WTC11 (cell line): ENCODE results near the gene CACNA2D4.

ENCODE experiments used
- ARID4B ChIP-seq: sonication (generic); formaldehyde crosslinking; IDR thresholded peaks from 2 replicates; pipeline ENCODE4 v1.8.0; 2023; ENCODE audit warnings: missing genetic modification reagents, mild to moderate bottlenecking, borderline replicate concordance
- CTCF ChIP-seq: fragments of 200-600 bp; IDR thresholded peaks from 2 replicates; pipeline ENCODE4 v1.8.0; 2022; ENCODE audit warnings: antibody characterized with exemption
- E2F5 ChIP-seq: sonication (generic); formaldehyde crosslinking; IDR thresholded peaks from 2 replicates; pipeline ENCODE4 v1.8.1; 2022; ENCODE audit warnings: mild to moderate bottlenecking, moderate library complexity, missing genetic modification reagents
- FOXJ3 ChIP-seq: sonication (generic); formaldehyde crosslinking; IDR thresholded peaks from 2 replicates; pipeline ENCODE4 v1.9.0; 2021; ENCODE audit warnings: missing genetic modification reagents, mild to moderate bottlenecking, borderline replicate concordance
- IRF1 ChIP-seq: sonication (generic); formaldehyde crosslinking; IDR thresholded peaks from 2 replicates; pipeline ENCODE4 v1.8.0; 2023; ENCODE audit warnings: missing genetic modification reagents
- MAX ChIP-seq: sonication (generic); formaldehyde crosslinking; IDR thresholded peaks from 2 replicates; pipeline ENCODE4 v1.8.0; 2022; ENCODE audit warnings: mild to moderate bottlenecking, missing genetic modification reagents
- MYBL2 ChIP-seq: sonication (generic); formaldehyde crosslinking; IDR thresholded peaks from 2 replicates; pipeline ENCODE4 v1.8.1; 2023; ENCODE audit warnings: mild to moderate bottlenecking, moderate library complexity, missing genetic modification reagents
- TCF7 ChIP-seq: sonication (generic); formaldehyde crosslinking; IDR thresholded peaks from 2 replicates; pipeline ENCODE4 v1.8.0; 2022; ENCODE audit warnings: mild to moderate bottlenecking, low read depth, missing genetic modification reagents, moderate library complexity
- TP53 ChIP-seq: sonication (generic); formaldehyde crosslinking; IDR thresholded peaks from 2 replicates; pipeline ENCODE4 v1.8.1; 2023; ENCODE audit warnings: mild to moderate bottlenecking, missing genetic modification reagents
- USF2 ChIP-seq: sonication (generic); formaldehyde crosslinking; IDR thresholded peaks from 2 replicates; pipeline ENCODE4 v1.8.1; 2023; ENCODE audit warnings: mild to moderate bottlenecking, missing genetic modification reagents, moderate library complexity
- ZNF121 ChIP-seq: sonication (generic); formaldehyde crosslinking; IDR thresholded peaks from 2 replicates; pipeline ENCODE4 v1.8.0; 2023; ENCODE audit warnings: missing genetic modification reagents
- ZNF263 ChIP-seq: sonication (generic); formaldehyde crosslinking; IDR thresholded peaks from 2 replicates; pipeline ENCODE4 v1.8.1; 2022; ENCODE audit warnings: low read depth, mild to moderate bottlenecking, moderate library complexity, missing genetic modification reagents

GRCh38 chr12:1859643-1860042, 58.8 kb downstream of the CACNA2D4 start:
- TF ChIP-seq MYBL2 (CRISPR knock-in tag) (no peak), ARID4B (CRISPR knock-in tag) (no peak), CTCF (no peak), TCF7 (CRISPR knock-in tag) (no peak), MAX (no peak), ZNF263 (CRISPR knock-in tag) (no peak), USF2 (no peak), E2F5 (CRISPR knock-in tag) (no peak), TP53 (CRISPR knock-in tag) (no peak), ZNF121 (no peak), IRF1 (CRISPR knock-in tag) (no peak), FOXJ3 (CRISPR knock-in tag) (no peak)
